Panc1 (cell line): ENCODE results near the gene CES1.

ENCODE experiments used
- CTCF ChIP-seq: fragments of 450-650 bp; IDR thresholded peaks from 2 replicates; pipeline ENCODE4 v1.5.1; 2017; ENCODE audit warnings: mild to moderate bottlenecking
- POLR2AphosphoS5 ChIP-seq: IDR thresholded peaks from 2 replicates; pipeline ENCODE4 v1.6.1; 2012; ENCODE audit warnings: mild to moderate bottlenecking, low read depth, low read length, moderate library complexity
- REST ChIP-seq, 2 experiments: IDR thresholded peaks; 2 replicates each; pipeline ENCODE4 v1.6.1; 2011 to 2012; ENCODE audit warnings: low read depth in 2 of 2, control low read depth in 1 of 2, low read length in 1 of 2, mild to moderate bottlenecking in 1 of 2, moderate library complexity in 1 of 2; ENCODE audit not compliant: insufficient read depth in 1 of 2
- SIN3A ChIP-seq: IDR thresholded peaks from 2 replicates; pipeline ENCODE4 v1.6.1; 2012; ENCODE audit warnings: low read depth, mild to moderate bottlenecking, low read length, moderate library complexity, borderline replicate concordance; ENCODE audit not compliant: insufficient read depth
- TCF7L2 ChIP-seq: IDR thresholded peaks from 2 replicates; pipeline ENCODE4 v1.6.1; 2011; ENCODE audit warnings: mild to moderate bottlenecking, low read depth, low read length, inconsistent platforms

- TF ChIP-seq CTCF, result no peak
- TF ChIP-seq TCF7L2, result no peak
- TF ChIP-seq POLR2AphosphoS5, result no peak
- TF ChIP-seq SIN3A, result no peak
- TF ChIP-seq REST (IDR thresholded peaks at IDR 0.05; ENCODE audit: insufficient read depth in 1 of 2, low read depth in 2 of 2, low read length in 1 of 2), result no peak
Measured at GRCh38 chr16:55773859-55774549, 58.9 kb downstream of the CES1 start.
